Naive thymus-derived CD8-positive, alpha-beta T cell (primary cell): ENCODE results near the gene LEPROT. TPM values are rescaled to one million over a fixed set of nuclear protein-coding genes. Genes with fewer than 3 reads are reported as not detected.
"Not testable (repeated sequence)": the region's sequence is repeated elsewhere in the genome, so short reads cannot be mapped to it uniquely, and the experiment has no call there.

ENCODE experiments used
- ATAC-seq, 2 donors: fragments of 150-1000 bp; cut with Tn5 transposase in 1 of 2; sonication (Bioruptor Pico), chemical (Tn5 transposase) in 1 of 2; 1 replicate in 1 of 2; 2 replicates in 1 of 2; pipeline ENCODE4 v1.10.0; 2021; ENCODE audit warnings: mild to moderate bottlenecking in 2 of 2, moderate library complexity in 2 of 2
- POLR2A ChIA-PET: fragments of 350-600 bp; sonication (Branson Sonifier 250); formaldehyde crosslinking; loops from one replicate; lab custom pipeline; 2021; ENCODE audit warnings: antibody characterized with exemption; lab: Charles Lee
- DNase-seq, 10 donors: peaks; one replicate each; pipeline versions ENCODE4 v3.0.0 to v3.0.0-alpha.2; 2020 to 2022
- H3K27ac Mint-ChIP-seq, 10 donors: one replicate each; pipeline ENCODE4 v1.8.0; 2020 to 2022; ENCODE audit warnings: mild to moderate bottlenecking in 10 of 10, mixed read lengths in 10 of 10, moderate library complexity in 4 of 10, inconsistent platforms in 1 of 10
- H3K27me3 Mint-ChIP-seq, 5 donors: one replicate each; pipeline ENCODE4 v1.8.0; 2021 to 2022; ENCODE audit warnings: mixed read lengths in 5 of 5
- H3K36me3 Mint-ChIP-seq, 3 donors: one replicate each; pipeline ENCODE4 v1.8.0; 2020 to 2022; ENCODE audit warnings: mixed read lengths in 3 of 3, mild to moderate bottlenecking in 2 of 3, inconsistent platforms in 1 of 3
- H3K4me1 Mint-ChIP-seq, 4 donors: one replicate each; pipeline ENCODE4 v1.8.0; 2021 to 2022; ENCODE audit warnings: mixed read lengths in 4 of 4
- H3K4me3 Mint-ChIP-seq, 10 donors: one replicate each; pipeline ENCODE4 v1.8.0; 2020 to 2022; ENCODE audit warnings: mild to moderate bottlenecking in 10 of 10, mixed read lengths in 10 of 10, moderate library complexity in 6 of 10, inconsistent platforms in 1 of 10
- H3K9me3 Mint-ChIP-seq, 9 donors: one replicate each; pipeline ENCODE4 v1.8.0; 2020 to 2022; ENCODE audit warnings: mixed read lengths in 9 of 9, mild to moderate bottlenecking in 3 of 9, inconsistent platforms in 1 of 9, moderate library complexity in 1 of 9
- polyA plus RNA-seq, 3 donors: library from polyadenylated mRNA; unstranded; fragments of 300-500 nt; fragmentation: Illumina TruSeq; gene quantifications; one replicate each; pipeline ENCODE4 v1.2.3, GENCODE V29; 2021
- total RNA-seq, 8 experiments: library from RNA in 2 of 8; stranded (reverse) in 2 of 8; gene quantifications; one replicate each; pipeline ENCODE4 v1.2.3 and lab custom pipeline; 2021 to 2026

The LEPROT gene, protein sequence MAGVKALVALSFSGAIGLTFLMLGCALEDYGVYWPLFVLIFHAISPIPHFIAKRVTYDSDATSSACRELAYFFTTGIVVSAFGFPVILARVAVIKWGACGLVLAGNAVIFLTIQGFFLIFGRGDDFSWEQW
- total RNA-seq (10 to 100 TPM; 29.7 to 36.4 TPM), polyA plus RNA-seq (10 to 100 TPM; 10.6 to 16.6 (median 13.9) TPM), total RNA-seq (lab: John Stamatoyannopoulos, UW) (9.3 to 41.9 (median 18.6) reads per million in 6 experiments)

DNA sequence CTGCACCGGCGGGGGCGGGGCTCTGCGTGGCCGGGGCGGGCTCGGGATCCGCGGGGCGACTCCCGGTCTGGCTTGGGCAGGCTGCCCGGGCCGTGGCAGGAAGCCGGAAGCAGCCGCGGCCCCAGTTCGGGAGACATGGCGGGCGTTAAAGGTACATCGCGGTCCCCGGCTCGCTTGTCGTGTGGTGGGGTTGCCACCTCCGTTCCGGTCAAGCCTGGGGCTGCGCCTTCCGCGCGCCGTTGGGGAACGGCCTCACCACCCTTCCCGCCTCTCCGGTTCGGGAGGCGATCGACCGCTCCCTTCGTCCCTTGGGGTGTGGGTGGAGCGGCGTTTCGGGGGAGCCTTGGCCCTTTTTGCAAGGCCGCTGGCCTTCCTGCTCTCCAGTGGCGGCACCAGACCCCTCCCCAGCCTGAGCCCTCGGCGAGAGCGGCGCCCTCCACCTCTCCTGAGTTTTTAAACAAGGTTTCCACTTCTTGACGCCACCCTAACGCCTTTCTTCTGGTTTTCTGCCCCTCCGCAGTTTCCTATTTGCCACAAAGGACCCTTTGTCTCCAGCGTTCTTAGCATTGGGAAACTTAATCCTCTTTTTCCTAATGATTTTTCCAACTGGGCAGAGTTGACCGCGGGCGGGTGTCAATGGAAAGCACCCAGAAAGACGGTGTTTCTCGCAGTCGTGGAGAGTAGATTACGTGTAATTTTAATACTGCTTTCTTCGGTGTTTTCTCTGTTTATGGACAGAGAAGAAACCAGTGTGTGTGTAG, at the start of gene LEPROT, which contains the start of gene LEPR:
Gene LEPROT, plus strand, starts transcription at position 79 of the 761 bp plus-strand sequence. Its CDS starts 57 bp downstream, at position 136.
Gene LEPR, plus strand, starts transcription at position 79 of the 761 bp plus-strand sequence. CDS start 144,898 bp downstream, outside the sequence.
- peak in 1 of 2 donors; percentile 1 for ATAC-seq
- Mint-ChIP-seq H3K9me3 (no peaks in the 10 kb centered on the region), H3K27me3 (peaks cover 0 to 2% (median 0%) of the 10 kb centered on the region in 5 donors), H3K27ac (peak within 1 kb of the TSS in 7 of 10 donors; percentile 85 to 98 (median 96)), H3K36me3 (peaks cover 4 to 6% (median 4%) of the 10 kb centered on the region in 3 donors), H3K4me3 (peak within 1 kb of the TSS in 1 of 10 donors; percentile 96), H3K4me1 (peaks cover 10 to 27% (median 21%) of the 10 kb centered on the region in 4 donors)
- POLR2A ChIA-PET = interaction anchor here (0.9 to 2.4 kb wide), 9 partner anchors 10 to 1827 kb away, joined by 3 to 23 read pairs (median 5); partner anchors contain the start of genes JAK1 and PGM1
- no peak for DNase-seq

DNA sequence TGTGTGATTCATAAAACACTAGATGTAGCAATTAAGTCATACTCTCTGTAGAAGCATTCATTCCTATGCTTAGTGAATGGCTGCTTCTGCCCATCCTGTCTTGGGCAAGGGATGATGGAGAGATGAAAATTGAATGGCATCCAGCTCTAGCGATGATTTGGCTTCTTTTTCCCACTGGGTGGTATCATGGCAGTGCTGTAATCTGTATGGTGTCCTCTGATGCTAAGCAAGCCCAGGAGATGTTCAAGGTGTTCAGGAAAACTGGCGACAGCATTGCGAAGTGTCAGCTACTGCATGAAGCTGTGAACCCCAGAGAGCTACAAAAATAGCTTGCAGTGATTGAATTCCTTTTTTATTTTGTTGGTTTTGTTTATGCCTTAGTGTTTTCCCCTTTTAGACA, 48.9 kb upstream of the LEPROT start:
- no peaks in the 10 kb centered on the region for H3K4me1 Mint-ChIP-seq
- POLR2A ChIA-PET = no interaction called here
- H3K27ac Mint-ChIP-seq = no peak overlapping the region
- ATAC-seq (no peak), DNase-seq (no peak)
- no peak overlapping the region for H3K4me3 Mint-ChIP-seq
- peaks cover 0 to 6% (median 1%) of the 10 kb centered on the region in 5 donors for H3K27me3 Mint-ChIP-seq
- peaks cover 0 to 4% (median 3%) of the 10 kb centered on the region in 3 donors for H3K36me3 Mint-ChIP-seq
- peaks cover 0 to 4% (median 0%) of the 10 kb centered on the region in 9 donors for H3K9me3 Mint-ChIP-seq

DNA sequence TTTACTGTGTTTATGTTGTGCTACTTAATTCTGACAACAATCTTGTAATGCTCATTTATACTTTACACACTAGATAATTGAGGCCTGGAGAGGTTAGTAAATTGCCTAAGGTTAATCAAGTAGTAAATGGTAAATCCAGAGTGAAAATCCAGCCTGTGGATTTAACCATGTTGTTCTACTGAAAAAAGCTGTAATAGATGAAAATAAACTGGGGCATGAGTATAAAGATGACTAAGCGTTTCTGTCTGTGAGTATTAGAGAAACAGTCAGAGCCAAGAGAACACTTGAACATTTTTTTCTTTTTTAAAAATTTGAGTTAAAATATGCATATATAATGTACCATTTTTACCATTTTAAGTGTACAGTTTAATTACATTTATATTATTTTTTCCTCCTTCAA, 47.9 kb upstream of the LEPROT start:
- Mint-ChIP-seq H3K27ac (no peak overlapping the region), H3K27me3 (peaks cover 0 to 6% (median 1%) of the 10 kb centered on the region in 5 donors), H3K4me3 (no peak overlapping the region), H3K9me3 (peaks cover 0 to 4% (median 0%) of the 10 kb centered on the region in 9 donors), H3K36me3 (peaks cover 0 to 3% (median 0%) of the 10 kb centered on the region in 3 donors), H3K4me1 (no peaks in the 10 kb centered on the region)
- POLR2A ChIA-PET = no interaction called here
- ATAC-seq (no peak), DNase-seq (no peak)

DNA sequence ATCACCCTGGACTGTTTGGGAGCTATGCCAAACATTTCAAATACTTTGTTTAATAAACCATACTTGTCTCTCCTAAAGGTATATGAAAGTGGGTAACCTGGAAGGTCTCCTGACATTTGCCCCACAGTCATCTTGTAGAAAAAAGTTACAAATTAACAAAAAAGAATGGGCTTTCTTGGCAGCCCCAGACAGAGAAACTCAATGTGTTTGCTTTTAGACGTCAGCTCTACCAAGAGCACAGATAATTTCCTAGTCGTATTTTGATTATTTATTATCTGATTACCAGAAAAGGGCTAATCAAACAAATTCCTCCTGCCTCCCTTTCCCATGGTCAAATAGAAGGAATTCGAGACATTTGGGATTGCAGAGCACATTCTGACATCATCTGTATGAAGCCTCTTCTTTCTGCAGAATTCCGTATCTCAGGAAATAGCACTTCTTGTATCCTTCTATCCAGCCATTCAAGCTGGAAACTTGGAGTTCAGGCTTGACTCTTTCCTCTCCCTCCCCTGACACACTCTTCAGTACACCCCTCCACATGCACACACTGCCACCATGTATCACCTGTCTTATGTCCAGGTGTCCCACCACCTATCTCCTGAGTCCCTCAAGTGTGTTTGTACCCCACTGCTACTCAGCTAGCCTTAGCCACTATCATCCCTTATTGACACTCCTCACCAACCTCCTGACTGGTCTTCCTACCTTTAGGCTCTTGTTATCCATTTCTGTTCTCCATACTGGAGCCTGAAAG, 42.8 kb upstream of the LEPROT start:
- POLR2A ChIA-PET = no interaction called here
- no peak overlapping the region for H3K4me3 Mint-ChIP-seq

DNA sequence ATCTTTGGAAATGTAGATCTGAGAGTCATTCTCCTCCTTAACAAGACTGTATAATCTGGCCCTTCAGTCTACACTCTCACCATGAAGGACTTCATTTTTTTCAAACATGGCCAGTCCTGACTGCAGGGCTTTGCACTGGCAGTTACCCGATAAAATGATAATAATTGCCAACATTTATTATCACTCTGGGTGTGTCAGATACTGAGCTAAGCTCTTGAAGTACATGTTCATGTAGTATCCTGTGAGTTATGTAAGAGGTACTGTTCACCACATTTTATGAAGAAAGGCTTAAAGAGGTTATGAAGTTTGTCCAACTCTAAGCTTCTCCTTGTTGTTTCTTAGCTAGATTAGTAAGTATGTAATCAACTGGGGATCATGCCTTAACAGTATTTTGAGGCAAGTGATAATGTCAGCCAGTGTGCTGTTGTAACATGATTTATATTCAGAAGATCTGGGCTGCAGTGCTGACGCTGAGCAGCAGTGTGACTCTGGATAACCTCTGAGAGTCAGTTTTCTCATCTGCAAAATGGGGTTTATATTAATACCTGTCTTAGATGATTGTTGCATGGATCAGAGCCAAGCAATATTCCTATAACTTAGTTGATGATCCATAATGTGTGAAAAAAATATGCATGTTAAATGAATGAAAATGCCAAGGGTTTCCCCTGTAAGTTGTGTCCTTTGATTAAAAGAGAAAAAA, 42.1 kb upstream of the LEPROT start:
- Mint-ChIP-seq H3K36me3 (peaks cover 5 to 10% (median 5%) of the 10 kb centered on the region in 3 donors), H3K27me3 (peaks cover 5 to 12% (median 10%) of the 10 kb centered on the region in 5 donors), H3K4me1 (peaks cover 0 to 3% (median 0%) of the 10 kb centered on the region in 4 donors), H3K9me3 (peaks cover 0 to 4% (median 0%) of the 10 kb centered on the region in 9 donors), H3K27ac (no peak overlapping the region), H3K4me3 (no peak overlapping the region)
- ATAC-seq = no peak
- POLR2A ChIA-PET = no interaction called here
- no peak for DNase-seq

More for the DNA sequence above, 42.8 kb upstream of the LEPROT start:
- H3K27ac Mint-ChIP-seq = no peak overlapping the region
- DNase-seq (no peak), ATAC-seq (no peak)
- H3K36me3 Mint-ChIP-seq = peaks cover 3 to 10% (median 5%) of the 10 kb centered on the region in 3 donors
- H3K27me3 Mint-ChIP-seq = peaks cover 5 to 12% (median 10%) of the 10 kb centered on the region in 5 donors
- H3K4me1 Mint-ChIP-seq = peaks cover 0 to 3% (median 0%) of the 10 kb centered on the region in 4 donors
- H3K9me3 Mint-ChIP-seq = peaks cover 0 to 4% (median 0%) of the 10 kb centered on the region in 9 donors

DNA sequence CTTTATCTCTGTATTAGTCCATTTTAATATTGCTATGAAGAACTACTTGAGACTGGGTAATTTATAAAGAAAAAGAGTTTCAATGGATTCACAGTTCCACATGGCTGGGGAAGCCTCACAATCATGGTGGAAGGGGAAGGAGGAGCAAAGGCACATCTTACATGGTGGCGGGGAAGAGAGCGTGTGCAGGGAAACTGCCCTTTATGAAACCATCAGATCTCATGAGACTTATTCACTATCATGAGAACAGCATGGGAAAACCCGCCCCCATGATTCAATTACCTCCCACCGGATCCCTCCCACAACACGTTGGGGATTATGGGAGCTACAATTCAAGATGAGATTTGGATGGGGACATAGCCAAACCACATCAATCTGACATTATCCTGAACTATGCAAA, 36.0 kb upstream of the LEPROT start:
- DNase-seq, POLR2A ChIA-PET, H3K9me3 Mint-ChIP-seq, ATAC-seq, H3K4me3 Mint-ChIP-seq, H3K27me3 Mint-ChIP-seq, H3K4me1 Mint-ChIP-seq, H3K27ac Mint-ChIP-seq: not testable (repeated sequence)
- H3K36me3 Mint-ChIP-seq = peaks cover 4 to 12% (median 11%) of the 10 kb centered on the region in 3 donors

DNA sequence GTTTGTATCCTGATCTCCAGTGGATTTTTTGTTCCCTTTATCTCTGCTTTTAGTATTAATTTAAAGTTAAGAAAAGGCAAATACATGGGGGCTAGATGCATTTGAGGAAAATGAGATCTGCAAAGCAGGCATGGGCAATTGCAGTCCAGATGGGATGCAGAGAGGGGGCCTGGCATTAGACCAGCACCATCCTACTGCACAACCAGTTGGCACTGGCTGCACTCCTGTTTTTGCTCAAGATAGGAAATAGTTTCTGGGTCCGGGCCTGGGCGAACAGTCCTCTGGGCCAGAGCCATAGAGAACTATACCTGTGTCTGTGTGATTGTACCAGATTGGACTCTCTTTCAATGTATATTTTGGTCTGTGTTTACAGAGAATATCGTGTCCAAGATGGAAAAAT, 34.0 kb upstream of the LEPROT start:
- Mint-ChIP-seq H3K27me3 (peaks cover 0 to 1% (median 0%) of the 10 kb centered on the region in 5 donors), H3K4me1 (no peaks in the 10 kb centered on the region), H3K36me3 (peaks cover 0 to 11% (median 5%) of the 10 kb centered on the region in 3 donors), H3K9me3 (peaks cover 0 to 5% (median 0%) of the 10 kb centered on the region in 9 donors), H3K27ac (no peak overlapping the region), H3K4me3 (no peak overlapping the region)
- ATAC-seq (no peak), DNase-seq (no peak)
- POLR2A ChIA-PET = no interaction called here

DNA sequence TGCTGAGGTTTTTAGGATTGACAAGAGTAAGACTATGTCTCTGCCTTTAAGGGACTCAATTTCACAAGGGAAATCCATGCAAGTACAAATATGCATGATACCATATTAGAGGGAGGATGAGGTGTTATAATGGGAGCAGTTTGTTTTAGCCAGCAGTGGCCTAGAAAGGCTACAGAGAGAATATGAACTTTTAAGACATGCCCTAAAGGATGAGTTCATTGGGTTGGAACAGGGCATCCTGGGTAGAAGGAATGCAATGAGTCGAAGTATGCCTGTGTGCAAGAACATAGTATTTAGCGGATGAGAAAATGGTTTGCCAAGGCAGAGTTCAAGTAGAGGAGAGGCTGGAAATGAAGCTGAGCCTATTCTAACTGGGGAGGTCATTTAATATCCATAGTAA, 32.6 kb upstream of the LEPROT start:
- H3K4me3 Mint-ChIP-seq = no peak overlapping the region
- DNase-seq (no peak), ATAC-seq (no peak)
- peaks cover 0 to 5% (median 0%) of the 10 kb centered on the region in 9 donors for H3K9me3 Mint-ChIP-seq
- H3K4me1 Mint-ChIP-seq = no peaks in the 10 kb centered on the region
- H3K36me3 Mint-ChIP-seq = peaks cover 0 to 11% (median 10%) of the 10 kb centered on the region in 3 donors
- POLR2A ChIA-PET = no interaction called here
- no peak overlapping the region for H3K27ac Mint-ChIP-seq
- H3K27me3 Mint-ChIP-seq = no peaks in the 10 kb centered on the region

DNA sequence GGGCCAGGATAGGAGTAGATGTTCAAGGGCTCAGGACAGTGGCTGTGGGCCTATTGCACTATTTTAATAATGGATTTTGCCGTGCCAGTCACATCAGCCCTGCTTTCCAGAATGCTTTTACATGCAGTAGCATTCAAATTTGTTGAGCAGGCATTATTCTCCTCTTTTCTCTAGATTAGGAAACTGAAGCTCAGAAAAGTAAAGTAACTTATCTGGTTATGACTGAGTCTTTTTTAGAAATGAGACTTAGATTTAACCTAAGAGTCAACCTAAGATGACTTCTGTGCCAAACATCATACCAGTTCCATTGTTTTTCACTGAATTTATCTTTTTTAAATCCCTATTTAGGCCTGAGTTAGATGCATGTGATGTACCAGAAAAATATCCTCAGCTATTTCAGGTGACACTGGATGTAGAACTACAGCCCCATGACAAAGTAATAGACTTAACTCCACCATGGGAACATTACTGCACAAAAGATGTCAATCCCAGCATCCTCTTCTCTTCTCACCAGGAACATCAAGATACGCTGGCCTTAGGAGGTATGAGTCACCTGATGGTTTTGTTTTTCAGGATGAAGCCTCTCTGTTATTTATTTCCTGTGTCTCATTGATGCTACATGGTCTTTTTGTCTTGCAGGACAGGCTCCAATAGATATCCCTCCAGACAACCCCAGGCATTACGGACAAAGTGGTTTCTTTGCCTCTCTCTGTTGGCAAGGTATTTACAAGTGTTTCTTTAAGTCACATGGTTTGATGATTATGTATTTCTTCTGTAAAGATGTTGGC, 31.4 kb upstream of the LEPROT start:
- ATAC-seq = no peak
- Mint-ChIP-seq H3K27ac (no peak overlapping the region), H3K4me1 (peaks cover 0 to 1% (median 0%) of the 10 kb centered on the region in 4 donors), H3K36me3 (peaks cover 0 to 12% (median 10%) of the 10 kb centered on the region in 3 donors), H3K9me3 (peaks cover 0 to 5% (median 0%) of the 10 kb centered on the region in 9 donors), H3K27me3 (no peaks in the 10 kb centered on the region), H3K4me3 (no peak overlapping the region)
- POLR2A ChIA-PET = no interaction called here
- DNase-seq = no peak

DNA sequence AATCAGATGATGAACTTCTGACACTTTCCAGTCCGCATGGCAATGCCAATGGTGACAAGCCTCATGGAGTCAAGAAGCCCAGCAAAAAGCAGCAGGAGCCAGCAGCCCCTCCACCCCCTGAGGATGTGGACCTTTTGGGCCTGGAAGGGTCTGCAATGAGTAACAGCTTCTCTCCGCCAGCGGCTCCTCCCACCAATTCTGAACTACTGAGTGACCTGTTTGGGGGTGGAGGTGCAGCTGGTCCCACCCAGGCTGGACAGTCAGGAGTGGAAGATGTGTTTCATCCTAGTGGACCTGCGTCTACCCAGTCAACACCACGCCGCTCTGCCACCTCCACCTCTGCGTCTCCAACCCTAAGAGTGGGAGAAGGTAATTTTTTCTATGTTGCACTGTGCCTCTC, 28.0 kb upstream of the LEPROT start:
- H3K4me3 Mint-ChIP-seq = no peak overlapping the region
- no peak overlapping the region for H3K27ac Mint-ChIP-seq
- DNase-seq (no peak), ATAC-seq (no peak)
- POLR2A ChIA-PET = no interaction called here
- H3K36me3 Mint-ChIP-seq = peaks cover 0 to 8% (median 5%) of the 10 kb centered on the region in 3 donors
- H3K27me3 Mint-ChIP-seq = peaks cover 0 to 2% (median 0%) of the 10 kb centered on the region in 5 donors
- H3K4me1 Mint-ChIP-seq = peaks cover 0 to 1% (median 0%) of the 10 kb centered on the region in 4 donors
- H3K9me3 Mint-ChIP-seq = no peaks in the 10 kb centered on the region

DNA sequence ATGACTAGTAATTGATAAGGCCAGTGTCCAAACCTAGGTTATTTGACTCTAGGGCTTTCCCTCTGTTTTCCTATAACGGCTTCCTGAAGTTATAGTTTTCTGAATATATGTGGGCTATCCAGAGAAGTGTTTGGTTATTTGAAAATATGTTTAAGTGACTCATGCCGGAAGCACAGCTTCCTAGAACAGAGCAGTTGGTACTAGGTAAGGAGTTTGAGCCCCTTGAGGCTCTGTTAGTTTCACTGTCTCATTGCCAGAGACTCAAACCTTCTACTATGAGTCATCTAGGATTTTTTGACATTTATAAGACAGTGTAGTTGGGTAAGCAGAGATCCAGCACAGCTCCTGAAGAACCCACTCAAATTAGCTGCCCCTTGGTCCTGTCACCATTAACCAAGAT, 27.1 kb upstream of the LEPROT start:
- H3K4me1 Mint-ChIP-seq = peaks cover 0 to 1% (median 0%) of the 10 kb centered on the region in 4 donors
- ATAC-seq = no peak

More for the DNA sequence above, 27.1 kb upstream of the LEPROT start:
- Mint-ChIP-seq H3K36me3 (peaks cover 0 to 8% (median 5%) of the 10 kb centered on the region in 3 donors), H3K27me3 (peaks cover 0 to 2% (median 0%) of the 10 kb centered on the region in 5 donors), H3K4me3 (no peak overlapping the region), H3K9me3 (no peaks in the 10 kb centered on the region), H3K27ac (no peak overlapping the region)
- POLR2A ChIA-PET = no interaction called here
- no peak for DNase-seq
